Panc1 (cell line): ENCODE measurements around the gene EFCAB9. TPM values are rescaled to one million over a fixed set of nuclear protein-coding genes. Genes with fewer than 3 reads are reported as not detected.
A peak's percentile ranks its signal among the peaks of the same experiment; 100 is the strongest.

ENCODE experiments used
- ATAC-seq: fragments of 200-7000 bp; cut with Tn5 transposase; 2 replicates; pipeline ENCODE4 v1.9.1; 2020; ENCODE audit warnings: mild to moderate bottlenecking, moderate library complexity
- BruUV-seq: library from RNA; stranded (reverse); fragments of 400-500 nt; replicated peaks from 2 replicates; lab custom pipeline; 2021; lab: Mats Ljungman, UMichigan
- CTCF ChIA-PET: fragments of 300-600 bp; sonication (Branson Sonifier 250); formaldehyde crosslinking; loops from one replicate; lab custom pipeline; 2022; ENCODE audit warnings: antibody characterized with exemption; lab: Charles Lee
- POLR2A ChIA-PET: fragments of 300-600 bp; sonication (Branson Sonifier 250); formaldehyde crosslinking; loops from one replicate; lab custom pipeline; 2022; ENCODE audit warnings: antibody characterized with exemption; lab: Charles Lee
- DNase-seq: peaks from one replicate; pipeline ENCODE4 v3.0.0-alpha.2; 2010; ENCODE audit warnings: low read depth, low spot score
- H3K27ac ChIP-seq: 2 replicates; pipeline ENCODE4 v1.5.1; 2011; ENCODE audit warnings: mild to moderate bottlenecking, low read length, inconsistent platforms
- H3K27me3 ChIP-seq: fragments of 200-500 bp; sonication (Bioruptor generic); 2 replicates; pipeline ENCODE4 v1.6.0; 2014; ENCODE audit warnings: low read length, inconsistent platforms; ENCODE audit not compliant: control insufficient read depth, insufficient read depth
- H3K36me3 ChIP-seq: fragments of 200-500 bp; sonication (Bioruptor generic); 2 replicates; pipeline ENCODE4 v1.5.1; 2014; ENCODE audit warnings: inconsistent platforms, mild to moderate bottlenecking, low read length, moderate library complexity; ENCODE audit not compliant: control insufficient read depth, insufficient read depth
- H3K4me1 ChIP-seq: 2 replicates; pipeline ENCODE4 v1.5.1; 2011; ENCODE audit warnings: inconsistent platforms, mild to moderate bottlenecking, low read length, moderate library complexity; ENCODE audit not compliant: control insufficient read depth, insufficient read depth
- H3K4me3 ChIP-seq, 2 experiments: 2 replicates each; pipeline ENCODE4 v1.5.1; 2011 to 2012; ENCODE audit warnings: low read depth in 2 of 2, low read length in 2 of 2, mild to moderate bottlenecking in 2 of 2, inconsistent platforms in 1 of 2, moderate library complexity in 1 of 2
- H3K9me3 ChIP-seq: fragments of 200-500 bp; sonication (Bioruptor generic); 2 replicates; pipeline ENCODE4 v1.5.1; 2014; ENCODE audit warnings: low read depth, mild to moderate bottlenecking, inconsistent platforms, low read length, moderate library complexity; ENCODE audit not compliant: control insufficient read depth, insufficient read depth
- CTCF ChIP-seq: fragments of 450-650 bp; IDR thresholded peaks from 2 replicates; pipeline ENCODE4 v1.5.1; 2017; ENCODE audit warnings: mild to moderate bottlenecking
- POLR2AphosphoS5 ChIP-seq: IDR thresholded peaks from 2 replicates; pipeline ENCODE4 v1.6.1; 2012; ENCODE audit warnings: mild to moderate bottlenecking, low read depth, low read length, moderate library complexity
- REST ChIP-seq, 2 experiments: IDR thresholded peaks; 2 replicates each; pipeline ENCODE4 v1.6.1; 2011 to 2012; ENCODE audit warnings: low read depth in 2 of 2, control low read depth in 1 of 2, low read length in 1 of 2, mild to moderate bottlenecking in 1 of 2, moderate library complexity in 1 of 2; ENCODE audit not compliant: insufficient read depth in 1 of 2
- SIN3A ChIP-seq: IDR thresholded peaks from 2 replicates; pipeline ENCODE4 v1.6.1; 2012; ENCODE audit warnings: low read depth, mild to moderate bottlenecking, low read length, moderate library complexity, borderline replicate concordance; ENCODE audit not compliant: insufficient read depth
- TCF7L2 ChIP-seq: IDR thresholded peaks from 2 replicates; pipeline ENCODE4 v1.6.1; 2011; ENCODE audit warnings: mild to moderate bottlenecking, low read depth, low read length, inconsistent platforms
- in situ Hi-C: cut with HindIII; loops from 2 replicates; pipeline ENCODE4 v1.10.0; 2016; ENCODE audit warnings: low sequenced_read_pairs, low pct_unique_long_range_greater_than_20kb
- intact Hi-C: fragments of 100-400 bp; cut with micrococcal nuclease; formaldehyde crosslinking; loops from one replicate; pipeline ENCODE4 v1.10.0; 2022; ENCODE audit not compliant: unreplicated experiment
- total RNA-seq: library from RNA; stranded (reverse); gene quantifications from one replicate; pipeline ENCODE4 v1.2.1, GENCODE V29; 2021; ENCODE audit not compliant: unreplicated experiment

EFCAB9 gene
- total RNA-seq, 1 experiment from 2014 or later = not detected

DNA sequence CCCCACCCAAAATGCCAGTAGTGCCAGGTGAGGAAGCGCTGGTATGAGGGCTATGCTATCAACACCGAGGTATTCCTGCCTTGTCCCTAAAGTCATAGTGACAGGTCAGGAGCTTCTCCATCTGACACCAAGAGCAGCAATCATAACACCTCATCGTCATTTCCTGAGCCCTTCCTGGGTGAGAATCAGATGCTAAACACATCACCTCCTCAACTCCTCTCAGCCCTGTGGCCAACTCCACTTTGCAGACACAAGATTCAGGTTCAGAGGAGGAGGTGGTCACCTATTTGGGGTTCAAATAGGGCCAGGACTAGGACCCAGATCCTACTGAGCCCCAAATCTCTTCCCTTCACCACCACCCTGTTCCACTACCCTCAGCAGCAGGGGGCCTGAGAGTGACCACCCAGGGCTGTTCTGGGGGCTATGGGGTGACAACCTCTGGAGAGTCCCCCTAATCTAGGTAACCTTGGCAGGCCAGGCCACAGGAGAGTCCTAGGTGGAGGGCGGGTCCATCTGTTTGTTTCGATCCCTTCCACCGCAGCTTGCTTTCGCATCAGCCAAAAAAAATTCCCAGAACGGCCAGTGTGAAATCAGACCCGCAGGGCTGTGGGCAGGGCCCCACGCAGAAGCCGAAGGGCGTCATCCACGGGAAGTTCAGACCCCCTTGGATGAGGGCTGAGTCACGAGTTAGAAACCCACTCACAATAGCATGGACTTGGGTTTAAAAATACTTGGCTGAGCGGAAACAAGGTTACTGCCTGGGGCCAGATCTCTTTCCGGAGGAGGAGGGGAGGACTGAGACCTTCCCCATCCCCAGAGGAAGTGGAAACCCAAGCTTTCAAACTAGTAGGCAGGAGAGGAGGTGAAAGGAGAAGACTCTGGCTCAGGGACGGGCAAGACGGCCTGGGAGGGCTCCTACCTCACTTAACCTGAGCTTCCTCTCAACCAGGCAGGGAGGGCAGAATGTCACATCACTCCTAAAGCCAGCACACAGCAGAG is 14.7 kb upstream of the EFCAB9 start:
- peak overlapping the region; percentile 26 for H3K27ac ChIP-seq
- ATAC-seq = 0 out of 2 replicates have a peak, but pooled peaks have one; percentile 35
- H3K9me3 ChIP-seq = no peaks in the 10 kb centered on the region
- no peaks in the 10 kb centered on the region for H3K36me3 ChIP-seq
- CTCF ChIA-PET = no interaction called here
- intact Hi-C loops = no loop called here
- no peaks in the 10 kb centered on the region for H3K27me3 ChIP-seq
- POLR2A ChIA-PET = interaction anchor here (0.6 kb wide), 1 partner anchor 115 kb away, joined by 4 read pairs; no protein-coding TSS in a partner anchor
- in situ Hi-C loops = no loop called here
- TF ChIP-seq POLR2AphosphoS5 (no peak), TCF7L2 (no peak), REST (IDR thresholded peaks at IDR 0.05; ENCODE audit: insufficient read depth in 1 of 2, low read depth in 2 of 2, low read length in 1 of 2) (no peak), CTCF (no peak), SIN3A (no peak)
- no TSS peak for BruUV-seq
- peaks cover 14% of the 10 kb centered on the region for H3K4me1 ChIP-seq
- peak overlapping the region in 1 of 2 experiments; percentile 1; a peak in 1 of 4 replicates for H3K4me3 ChIP-seq
- no peak for DNase-seq

DNA sequence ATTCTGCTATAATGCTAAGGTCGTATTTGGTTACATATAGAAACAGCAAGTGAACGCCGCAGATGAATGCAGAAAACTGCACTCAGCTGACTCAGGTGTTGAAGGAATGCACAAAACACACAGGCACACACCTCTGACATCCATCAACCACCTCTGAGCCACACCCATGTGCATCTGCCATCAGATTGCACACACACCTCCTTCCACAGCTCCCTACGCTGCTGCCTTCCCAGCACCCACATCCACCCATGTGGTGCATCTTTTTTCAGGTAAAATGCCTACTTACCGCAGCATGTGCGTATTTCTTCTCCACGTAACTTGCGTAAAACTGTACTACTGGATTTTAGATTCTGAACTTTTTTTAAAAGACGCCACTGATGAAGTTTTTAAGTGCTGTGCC is 13.0 kb upstream of the EFCAB9 start:
- Histone ChIP-seq H3K4me3 (no peak overlapping the region), H3K36me3 (no peaks in the 10 kb centered on the region), H3K4me1 (peaks cover 12% of the 10 kb centered on the region), H3K27ac (no peak overlapping the region), H3K27me3 (no peaks in the 10 kb centered on the region), H3K9me3 (no peaks in the 10 kb centered on the region)
- BruUV-seq = no TSS peak
- TF ChIP-seq REST (IDR thresholded peaks at IDR 0.05; ENCODE audit: insufficient read depth in 1 of 2, low read depth in 2 of 2, low read length in 1 of 2) (no peak), CTCF (no peak), POLR2AphosphoS5 (no peak), TCF7L2 (no peak), SIN3A (no peak)
- ChIA-PET CTCF (interaction anchor here (0.7 kb wide), 1 partner anchor 23 kb away, joined by 3 read pairs; no protein-coding TSS in a partner anchor), POLR2A (no interaction called here)
- DNase-seq (no peak), ATAC-seq (no peak)
- in situ Hi-C loops (no loop called here), intact Hi-C loops (no loop called here)
